Adrenal gland (tissue), 12 donors: ENCODE results near the gene HCCS. TPM values are rescaled to one million over a fixed set of nuclear protein-coding genes. Genes with fewer than 3 reads are reported as not detected.

Experiments
- DNase-seq, 7 donors: peaks; one replicate each; pipeline ENCODE4 v3.0.0-alpha.2; 2019 to 2020
- H3K27ac ChIP-seq, 5 donors: fragments of 200-600 bp; sonication (generic) in 4 of 5; 1 replicate in 3 of 5; 2 replicates in 2 of 5; pipeline versions ENCODE4 v1.5.1 to v1.8.0; 2016 to 2020; ENCODE audit warnings: mild to moderate bottlenecking in 1 of 5
- H3K27me3 ChIP-seq: fragments of 200-600 bp; 2 replicates; pipeline ENCODE4 v1.8.0; 2021
- H3K36me3 ChIP-seq, 2 donors: fragments of 200-600 bp; replicated peaks in 1 of 2; 1 replicate in 1 of 2; 2 replicates in 1 of 2; pipeline versions ENCODE4 v1.5.1 to v1.8.0; 2018 to 2022
- H3K4me1 ChIP-seq, 2 donors: fragments of 200-600 bp; replicated peaks in 1 of 2; 1 replicate in 1 of 2; 2 replicates in 1 of 2; pipeline versions ENCODE4 v1.5.1 to v1.8.0; 2018 to 2021
- H3K4me3 ChIP-seq, 4 donors: fragments of 200-600 bp; sonication (generic) in 3 of 4; one replicate each; pipeline ENCODE4 v1.5.1; 2016 to 2018
- H3K9me3 ChIP-seq, 3 donors: fragments of 200-600 bp; sonication (generic) in 1 of 3; replicated peaks in 1 of 3; 1 replicate in 2 of 3; 2 replicates in 1 of 3; pipeline versions ENCODE4 v1.5.1 to v1.8.0; 2016 to 2021
- CTCF ChIP-seq, 6 experiments: fragments of 450-650 bp in 4 of 6; fragments of 200-600 bp in 2 of 6; sonication (generic) in 1 of 6; IDR thresholded peaks; 1 replicate in 5 of 6; 2 replicates in 1 of 6; pipeline versions ENCODE4 v1.5.1 to v1.8.0; 2016 to 2021; ENCODE audit warnings: antibody characterized with exemption in 6 of 6, mild to moderate bottlenecking in 2 of 6, moderate library complexity in 1 of 6
- POLR2A ChIP-seq, 2 donors: fragments of 450-650 bp; IDR thresholded peaks; one replicate each; pipeline ENCODE4 v1.6.1; 2017; ENCODE audit warnings: antibody characterized with exemption in 2 of 2, mild to moderate bottlenecking in 2 of 2, moderate library complexity in 1 of 2
- WGBS, 4 donors: extraction: QIAGEN DNeasy Blood & Tissue Kit in 2 of 4; methylation state at CpG; one replicate each; pipeline versions ENCODE4 v1.1.5 to v1.1.7; 2013 to 2017; 5-methylcytosine and 5-hydroxymethylcytosine counted together
- intact Hi-C, 2 donors: fragments of 100-400 bp; cut with DNase I; formaldehyde crosslinking; loops; one replicate each; pipeline versions ENCODE4 v1.14.1 to v1.15.0; 2022 to 2023
- polyA plus RNA-seq, 3 donors: library from polyadenylated mRNA; stranded (reverse); fragments of 200-250 nt in 2 of 3; fragments of 350-450 nt in 1 of 3; fragmentation: Illumina TruSeq in 1 of 3; extraction: RNeasy Lipid Tissue Mini Kit (QIAGEN cat#74804) in 1 of 3; gene quantifications; one replicate each; pipeline ENCODE4 v1.2.3, GENCODE V29; 2013 to 2014
- total RNA-seq, 9 donors: library from RNA; depleted of rRNA in 4 of 9; stranded (reverse); fragments of >200 nt in 4 of 9; fragments of 120-200 nt in 1 of 9; fragmentation: NEBNext Ultra II Directional in 1 of 9; extraction: Animal tissue kit (Norgen Biotek cat#: 25700) in 1 of 9; gene quantifications; one replicate each; pipeline versions ENCODE4 v1.1.0 to v1.2.4, GENCODE V29; 2013 to 2023
- donor health status: healthy with polysubstance abuse.
- donor health status: Bipolar disorder and iron deficiency.
- donor health status: DM: yes; HTN: yes; CAD: no.
- donor health status: DM: no; HTN: no; CAD: no.
- donor health status: DM: no; HTN: no; CAD: no.
- donor health status: DM: yes; HTN: yes; CAD: no.

Gene HCCS
- total and polyA plus RNA-seq, 12 donors: 7.1 to 47.0 (median 21.0) TPM

- intact Hi-C loops: loop anchor here (10.0 kb wide), 1 partner anchor 945 kb away; no protein-coding TSS in a partner anchor
Measured at GRCh38 chrX:11130136-11130535, 19.0 kb downstream of the HCCS start.

GRCh38 chrX:11131146-11131545 lies 20.0 kb downstream of the HCCS start:
- intact Hi-C loops: loop anchor here (10.0 kb wide), 1 partner anchor 946 kb away; no protein-coding TSS in a partner anchor
- no peaks in the 10 kb centered on the region for H3K4me1 ChIP-seq
- DNase-seq: no peak

More at GRCh38 chrX:11130136-11130535, 19.0 kb downstream of the HCCS start:
- H3K4me1 ChIP-seq: no peaks in the 10 kb centered on the region
- H3K4me3 ChIP-seq: no peak overlapping the region
- no peaks in the 10 kb centered on the region for H3K9me3 ChIP-seq
- DNase-seq: no peak
- no peaks in the 10 kb centered on the region for H3K36me3 ChIP-seq
- H3K27ac ChIP-seq: no peak overlapping the region
- peaks cover 4% of the 10 kb centered on the region for H3K27me3 ChIP-seq
- WGBS, 4 donors: 71 to 95% (median 79%) methylated on average over 2 to 3 of the region's 3 CpGs
- TF ChIP-seq CTCF (IDR thresholded peaks at IDR 0.05) (no peak), POLR2A (IDR thresholded peaks at IDR 0.05) (no peak)

GRCh38 chrX:11135564-11136185 lies 24.5 kb downstream of the HCCS start:
- H3K9me3 ChIP-seq: no peaks in the 10 kb centered on the region
- no peak overlapping the region for H3K4me3 ChIP-seq
- TF ChIP-seq POLR2A (IDR thresholded peaks at IDR 0.05) (no peak), CTCF (IDR thresholded peaks at IDR 0.05) (no peak)
- H3K27me3 ChIP-seq: peaks cover 19% of the 10 kb centered on the region
- H3K27ac ChIP-seq: no peak overlapping the region
- intact Hi-C loops: loop anchor here (10.0 kb wide), 1 partner anchor 951 kb away; no protein-coding TSS in a partner anchor
- DNase-seq: no peak
- H3K36me3 ChIP-seq: no peaks in the 10 kb centered on the region
- 42 to 79% (median 68%) methylated on average over 2 of the region's 2 CpGs for WGBS, 4 donors
- H3K4me1 ChIP-seq: no peaks in the 10 kb centered on the region

More at GRCh38 chrX:11131146-11131545, 20.0 kb downstream of the HCCS start:
- Histone ChIP-seq H3K4me3 (no peak overlapping the region), H3K9me3 (no peaks in the 10 kb centered on the region), H3K27me3 (peaks cover 4% of the 10 kb centered on the region), H3K27ac (no peak overlapping the region), H3K36me3 (no peaks in the 10 kb centered on the region)
- no peak for TF ChIP-seq CTCF (IDR thresholded peaks at IDR 0.05)
- TF ChIP-seq POLR2A (IDR thresholded peaks at IDR 0.05): no peak

- Histone ChIP-seq H3K9me3 (no peaks in the 10 kb centered on the region), H3K4me1 (no peaks in the 10 kb centered on the region), H3K27me3 (peaks cover 14% of the 10 kb centered on the region), H3K36me3 (no peaks in the 10 kb centered on the region), H3K4me3 (no peak overlapping the region), H3K27ac (no peak overlapping the region)
- 26 to 30% (median 27%) methylated on average over 6 of the region's 6 CpGs for WGBS, 4 donors
- TF ChIP-seq POLR2A (IDR thresholded peaks at IDR 0.05): no peak
- TF ChIP-seq CTCF (IDR thresholded peaks at IDR 0.05): peak; percentile 46 to 81 (median 54)
- intact Hi-C loops: loop anchor here (10.0 kb wide), 1 partner anchor 953 kb away; no protein-coding TSS in a partner anchor
- DNase-seq: no peak
Measured at GRCh38 chrX:11137543-11138139, 26.5 kb downstream of the HCCS start.
